MCF 10A (cell line): ENCODE data around the gene ZNF536. TPM values are rescaled to one million over a fixed set of nuclear protein-coding genes. Genes with fewer than 3 reads are reported as not detected.
A peak's percentile ranks its signal among the peaks of the same experiment; 100 is the strongest.

Source experiments
- Bru-seq: library from RNA; stranded (reverse); fragments of 400-500 nt; gene quantifications from one replicate; lab custom pipeline; 2021; lab: Mats Ljungman, UMichigan
- BruChase-seq, 2 experiments: library from RNA; stranded (reverse); fragments of 400-500 nt; gene quantifications; one replicate each; lab custom pipeline; 2021; lab: Mats Ljungman, UMichigan
- BruUV-seq: library from RNA; stranded (reverse); fragments of 400-500 nt; replicated peaks from 2 replicates; lab custom pipeline; 2021; lab: Mats Ljungman, UMichigan
- CTCF ChIA-PET: fragments of 300-600 bp; sonication (Branson Sonifier 250); formaldehyde crosslinking; extraction: SDS; loops from one replicate; lab custom pipeline; 2021; ENCODE audit warnings: antibody characterized with exemption, inconsistent platforms; lab: Yijun Ruan, JAX
- POLR2A ChIA-PET: fragments of 300-600, 350-650 bp; sonication (Branson Sonifier 250); formaldehyde crosslinking; extraction: SDS; loops from one replicate; lab custom pipeline; 2020; ENCODE audit warnings: antibody characterized with exemption, inconsistent platforms; lab: Yijun Ruan, JAX
- DNase-seq: peaks from one replicate; pipeline ENCODE4 v3.0.0-alpha.2; 2018; ENCODE audit not compliant: unreplicated experiment
- H3K27ac Mint-ChIP-seq: one replicate; pipeline ENCODE4 v1.8.0; 2022; ENCODE audit warnings: mild to moderate bottlenecking, low read depth, mixed read lengths; ENCODE audit not compliant: unreplicated experiment
- H3K27me3 Mint-ChIP-seq: one replicate; pipeline ENCODE4 v1.8.0; 2022; ENCODE audit warnings: mixed read lengths; ENCODE audit not compliant: insufficient read depth, unreplicated experiment
- H3K36me3 Mint-ChIP-seq: one replicate; pipeline ENCODE4 v1.8.0; 2022; ENCODE audit warnings: mild to moderate bottlenecking, moderate library complexity, mixed read lengths; ENCODE audit not compliant: insufficient read depth, unreplicated experiment
- H3K4me1 Mint-ChIP-seq: one replicate; pipeline ENCODE4 v1.8.0; 2022; ENCODE audit warnings: mixed read lengths; ENCODE audit not compliant: insufficient read depth, unreplicated experiment
- H3K4me3 Mint-ChIP-seq: one replicate; pipeline ENCODE4 v1.8.0; 2022; ENCODE audit warnings: mild to moderate bottlenecking, moderate library complexity, mixed read lengths; ENCODE audit not compliant: unreplicated experiment
- H3K9me3 Mint-ChIP-seq: one replicate; pipeline ENCODE4 v1.8.0; 2022; ENCODE audit warnings: mixed read lengths; ENCODE audit not compliant: unreplicated experiment
- CTCF ChIP-seq: fragments of 200-600 bp; IDR thresholded peaks from one replicate; pipeline ENCODE4 v1.8.0; 2022; ENCODE audit warnings: antibody characterized with exemption, mild to moderate bottlenecking; ENCODE audit not compliant: unreplicated experiment
- intact Hi-C: fragments of 100-400 bp; cut with micrococcal nuclease; formaldehyde crosslinking; loops from 2 replicates; pipeline ENCODE4 v1.14.1; 2022
- long read RNA-seq: library from polyadenylated mRNA; stranded (forward); transcript quantifications from one replicate; pipeline ENCODE4 v2.0.0, GENCODE V29; 2022
- total RNA-seq: library from RNA; stranded (reverse); gene quantifications from 2 replicates; pipeline ENCODE4 v1.2.3, GENCODE V29; 2022

Gene ZNF536
- not detected in 2 replicates for total RNA-seq
- Bru-seq, nascent RNA = percentile 0 among the genes with signal in this experiment
- not detected for BruChase-seq, experiment 1, labeled RNA remaining after a 6-hour chase
- not detected for BruChase-seq, experiment 2, labeled RNA remaining after a 2-hour chase
- long read RNA-seq = 0 reads

GRCh38 chr19:30371960-30372824 lies at the start of gene ZNF536:
ZNF536 (plus strand) TSS chr19:30372384; CDS start chr19:30443563, 71,179 bp downstream.
- no TSS peak for BruUV-seq
- Mint-ChIP-seq H3K4me1 (no peaks in the 10 kb centered on the region), H3K4me3 (no peak within 1 kb of the TSS), H3K9me3 (peaks cover 22% of the 10 kb centered on the region), H3K27ac (no peak within 1 kb of the TSS), H3K27me3 (no peaks in the 10 kb centered on the region), H3K36me3 (peaks cover 3% of the 10 kb centered on the region)
- no peak for DNase-seq
- TF ChIP-seq CTCF = no peak
- intact Hi-C loops = no loop called here
- ChIA-PET CTCF (interaction anchor here (0.5 kb wide), 1 partner anchor 84 kb away, joined by 4 read pairs; no protein-coding TSS in a partner anchor), POLR2A (no interaction called here)

GRCh38 chr19:30322641-30323320 lies 49.4 kb upstream of the ZNF536 start:
- H3K36me3 Mint-ChIP-seq = no peaks in the 10 kb centered on the region
- peaks cover 29% of the 10 kb centered on the region for H3K9me3 Mint-ChIP-seq
- intact Hi-C loops = no loop called here
- BruUV-seq = no TSS peak
- no peaks in the 10 kb centered on the region for H3K4me1 Mint-ChIP-seq
- H3K4me3 Mint-ChIP-seq = no peak overlapping the region
- no peak overlapping the region for H3K27ac Mint-ChIP-seq
- POLR2A ChIA-PET = no interaction called here
- CTCF ChIA-PET = no interaction called here
- no peak for TF ChIP-seq CTCF
- no peak for DNase-seq
- H3K27me3 Mint-ChIP-seq = no peaks in the 10 kb centered on the region

- Mint-ChIP-seq H3K36me3 (no peaks in the 10 kb centered on the region), H3K9me3 (peaks cover 34% of the 10 kb centered on the region), H3K4me3 (no peak overlapping the region), H3K4me1 (no peaks in the 10 kb centered on the region), H3K27ac (no peak overlapping the region), H3K27me3 (no peaks in the 10 kb centered on the region)
- no TSS peak for BruUV-seq
- POLR2A ChIA-PET = no interaction called here
- no peak for TF ChIP-seq CTCF
- CTCF ChIA-PET = no interaction called here
- intact Hi-C loops = no loop called here
- DNase-seq = no peak
Observed at GRCh38 chr19:30323904-30324303, 48.3 kb upstream of the ZNF536 start.

GRCh38 chr19:30324982-30325381 lies 47.2 kb upstream of the ZNF536 start:
- Mint-ChIP-seq H3K4me3 (no peak overlapping the region), H3K9me3 (peaks cover 37% of the 10 kb centered on the region), H3K36me3 (no peaks in the 10 kb centered on the region), H3K4me1 (no peaks in the 10 kb centered on the region), H3K27me3 (no peaks in the 10 kb centered on the region), H3K27ac (no peak overlapping the region)
- TF ChIP-seq CTCF = no peak
- POLR2A ChIA-PET = no interaction called here
- BruUV-seq = no TSS peak
- intact Hi-C loops = no loop called here
- DNase-seq = no peak
- CTCF ChIA-PET = no interaction called here
